ENCODE results near the gene RASD2. TPM values are rescaled to one million over a fixed set of nuclear protein-coding genes. Genes with fewer than 3 reads are reported as not detected.
A peak's percentile ranks its signal among the peaks of the same experiment; 100 is the strongest.

Gene RASD2
- total RNA-seq, 1 experiment from 2014 or later: not detected

DNA sequence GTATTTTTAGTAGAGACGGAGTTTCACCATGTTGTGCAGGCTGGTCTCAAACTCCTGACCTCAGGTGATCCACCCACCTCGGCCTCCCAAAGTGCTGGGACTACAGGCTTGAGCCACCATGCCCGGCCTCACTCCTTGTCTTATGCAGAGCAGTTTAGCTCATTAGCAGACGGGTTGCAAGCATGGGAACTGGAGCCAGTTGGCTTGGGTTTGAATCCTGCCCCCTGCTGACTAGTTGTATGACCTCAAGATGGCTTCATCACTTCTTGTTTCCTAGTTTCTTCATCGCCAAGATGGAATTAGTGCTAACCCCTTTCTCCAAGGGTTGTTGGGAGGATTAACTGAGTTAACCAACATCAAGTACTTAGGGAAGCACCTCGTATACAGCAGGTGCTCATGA lies 23.4 kb upstream of the RASD2 start:
- in situ Hi-C loops (cut with HindIII; ENCODE audit: low sequenced_read_pairs): no loop called here
- no peak for DNase-seq (ENCODE audit: low spot score)

DNA sequence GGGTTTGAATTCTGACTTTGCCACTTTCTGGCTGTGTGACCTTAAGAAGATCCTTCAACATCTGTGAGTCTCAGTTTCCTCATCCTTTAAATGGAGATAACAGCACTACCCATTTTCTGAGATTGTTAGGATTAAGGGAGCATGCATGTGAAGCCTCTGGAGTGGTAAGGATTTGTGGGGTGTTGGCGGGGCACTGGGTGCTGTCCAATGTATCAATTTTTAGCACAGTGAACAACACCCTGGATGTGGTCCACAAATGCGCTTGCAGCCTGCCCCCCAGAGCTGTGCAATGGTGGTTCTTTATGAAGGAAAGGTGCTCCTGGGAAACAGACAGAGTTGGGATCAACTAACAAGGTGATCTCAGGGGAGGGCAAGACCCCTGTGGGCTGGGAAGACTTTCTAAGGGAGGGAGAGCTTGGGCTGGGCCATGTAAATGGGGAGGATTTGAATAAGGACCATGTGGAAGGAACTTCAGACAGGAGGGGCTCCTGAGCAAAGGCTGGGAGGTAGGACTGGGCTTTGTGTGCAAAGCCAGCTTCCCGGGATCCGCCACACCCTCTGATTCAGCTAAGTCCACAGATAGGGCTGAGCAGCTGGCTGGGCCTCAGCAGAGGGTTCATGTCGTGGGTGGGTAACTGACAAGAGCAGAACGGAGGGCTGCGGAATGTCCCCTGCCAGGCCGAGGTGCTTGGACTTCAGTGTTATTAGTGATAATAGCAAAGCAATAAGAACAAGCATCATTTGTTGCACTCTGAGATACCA lies 22.7 kb upstream of the RASD2 start:
- in situ Hi-C loops (cut with HindIII; ENCODE audit: low sequenced_read_pairs): no loop called here
- no peak for DNase-seq (ENCODE audit: low spot score)

DNA sequence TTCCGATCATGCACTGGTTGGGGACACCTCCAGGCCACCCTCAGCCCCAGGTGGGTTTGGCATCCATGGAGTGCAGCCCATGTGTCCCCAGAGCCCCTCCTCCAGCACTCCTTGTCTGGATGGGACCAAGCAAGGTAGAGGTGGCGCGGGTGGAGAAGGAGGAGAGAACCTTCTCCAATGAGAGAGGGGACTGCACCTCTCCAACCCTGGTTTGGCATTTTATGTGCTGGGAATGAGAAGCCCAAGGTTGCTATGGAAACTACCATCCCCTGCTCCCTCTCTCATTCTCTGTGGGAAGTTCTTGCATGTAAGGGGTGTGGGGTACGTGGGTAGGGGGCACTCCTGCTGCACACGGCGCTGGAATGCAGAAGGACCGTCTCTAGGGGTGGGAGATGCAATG lies 21.8 kb upstream of the RASD2 start:
- in situ Hi-C loops (cut with HindIII; ENCODE audit: low sequenced_read_pairs): no loop called here
- no peak for DNase-seq (ENCODE audit: low spot score)

GRCh38 chr22:35519306-35520000 lies 21.2 kb upstream of the RASD2 start:
- in situ Hi-C loops (cut with HindIII; ENCODE audit: low sequenced_read_pairs): no loop called here

GRCh38 chr22:35521358-35522224 lies 19.0 kb upstream of the RASD2 start:
- in situ Hi-C loops (cut with HindIII; ENCODE audit: low sequenced_read_pairs): no loop called here
- DNase-seq (ENCODE audit: low spot score): no peak

More at GRCh38 chr22:35519306-35520000, 21.2 kb upstream of the RASD2 start:
- no peak for DNase-seq (ENCODE audit: low spot score)

DNA sequence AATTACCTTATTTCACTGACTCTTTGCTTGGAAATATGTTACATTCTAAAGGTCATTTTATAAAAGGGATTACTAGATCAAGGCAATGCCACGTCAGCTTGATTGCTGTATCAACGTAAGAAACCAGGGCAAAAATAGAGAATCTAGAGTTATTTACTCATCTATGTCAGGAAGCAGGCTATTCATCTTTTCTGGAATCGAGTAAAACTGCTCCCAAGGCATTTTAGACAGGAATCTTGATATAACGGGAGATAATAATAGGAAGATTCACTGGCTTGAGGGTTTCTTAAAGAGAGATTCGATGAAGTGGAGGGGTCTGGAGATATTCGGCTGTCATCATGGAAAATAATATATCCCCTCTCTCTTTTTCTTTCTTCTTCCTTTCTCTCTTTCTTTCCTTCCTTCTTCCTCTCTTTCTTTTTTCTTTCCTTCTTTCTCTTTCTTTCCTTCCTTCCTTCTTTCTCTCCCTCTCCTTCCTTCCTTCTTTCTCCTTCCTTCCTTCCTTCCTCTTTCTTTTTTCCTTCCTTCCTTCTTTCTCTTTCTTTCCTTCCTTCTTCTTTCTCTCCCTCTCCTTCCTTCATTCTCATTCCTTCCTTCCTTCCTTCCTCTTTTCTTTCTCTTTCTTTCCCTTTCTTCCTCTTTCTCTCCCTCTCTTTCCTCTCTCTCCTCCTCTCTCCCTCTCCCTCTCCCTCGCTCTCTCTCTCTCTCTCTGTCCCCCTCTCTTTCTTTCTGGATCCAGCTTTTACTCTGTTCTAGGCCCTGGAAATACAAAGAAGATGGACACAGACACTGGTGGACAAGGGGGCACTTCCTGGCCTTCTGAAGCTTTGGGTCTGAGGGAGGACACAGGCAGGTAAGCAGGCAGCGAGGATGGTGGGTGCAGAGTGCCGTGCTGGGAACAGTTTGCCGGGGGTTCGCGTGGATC lies 18.1 kb upstream of the RASD2 start:
- no peak for DNase-seq (ENCODE audit: low spot score)
- in situ Hi-C loops (cut with HindIII; ENCODE audit: low sequenced_read_pairs): no loop called here

- DNase-seq (ENCODE audit: low spot score): no peak
- in situ Hi-C loops (cut with HindIII; ENCODE audit: low sequenced_read_pairs): no loop called here
These were observed 17.3 kb upstream of the RASD2 start for GRCh38 chr22:35523167-35523947.

GRCh38 chr22:35524966-35525686 lies 15.5 kb upstream of the RASD2 start:
- DNase-seq (ENCODE audit: low spot score): peak; percentile 91
- in situ Hi-C loops (cut with HindIII; ENCODE audit: low sequenced_read_pairs): no loop called here

DNA sequence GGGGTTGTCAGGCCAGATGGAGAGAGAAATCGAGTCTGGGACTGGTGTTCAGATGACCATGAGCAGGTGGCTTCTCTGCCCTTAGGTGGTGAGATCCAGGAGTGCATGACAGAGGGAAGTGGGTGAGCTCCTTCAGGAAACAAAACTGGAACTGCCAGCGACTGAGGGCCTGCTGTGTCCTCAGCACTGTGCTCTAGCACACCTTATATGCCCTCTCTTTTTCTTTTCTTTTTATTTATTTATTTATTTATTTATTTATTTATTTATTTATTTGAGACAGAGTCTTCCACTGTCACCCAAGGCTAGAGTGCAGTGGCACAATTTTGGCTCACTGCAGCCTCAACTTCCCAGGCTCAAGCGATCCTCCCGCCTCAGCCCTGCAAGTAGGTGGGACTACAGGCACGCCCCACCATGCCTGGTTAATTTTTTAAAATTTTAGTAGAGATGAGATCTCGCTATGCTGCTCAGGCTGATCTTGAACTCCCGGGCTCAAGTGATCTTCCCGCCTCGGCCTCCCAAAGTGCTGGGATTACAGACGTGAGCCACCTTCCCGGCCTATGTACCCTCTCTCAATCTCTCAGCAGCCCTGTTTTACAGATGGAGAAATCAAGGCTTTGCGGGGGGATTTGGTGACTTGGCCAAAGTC lies 14.8 kb upstream of the RASD2 start:
- in situ Hi-C loops (cut with HindIII; ENCODE audit: low sequenced_read_pairs): no loop called here

DNA sequence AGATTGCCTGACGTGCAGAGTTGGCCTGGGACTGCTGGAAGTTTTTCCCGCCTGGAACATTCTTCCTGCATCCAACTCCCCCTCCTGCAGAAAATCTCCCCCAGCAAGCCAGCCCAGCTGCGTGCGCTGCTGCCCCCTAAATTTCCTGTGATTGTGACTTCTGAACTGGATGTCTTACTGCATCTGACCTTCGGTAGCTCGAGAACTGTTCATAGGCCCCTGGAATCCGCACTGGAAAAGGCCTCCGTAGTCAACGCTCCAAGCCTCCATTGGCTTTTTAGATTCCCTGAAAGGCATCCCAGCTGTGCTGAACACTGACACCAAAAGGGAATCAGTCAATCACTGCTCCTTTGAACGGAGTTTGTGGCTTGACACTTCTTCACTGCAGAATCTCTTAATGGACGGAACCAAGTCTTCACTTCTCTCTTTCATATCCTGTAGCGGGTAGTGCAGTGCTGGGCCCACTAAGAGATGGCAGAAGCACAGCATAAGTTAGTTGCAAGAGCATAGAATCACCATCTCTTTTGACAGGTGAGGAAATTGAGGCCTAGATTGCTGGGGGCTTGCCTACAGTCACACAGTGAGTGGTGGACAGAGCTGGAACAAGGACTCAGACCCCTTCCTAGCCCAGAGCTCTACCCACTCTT lies 14.2 kb upstream of the RASD2 start:
- DNase-seq (ENCODE audit: low spot score): no peak
- in situ Hi-C loops (cut with HindIII; ENCODE audit: low sequenced_read_pairs): no loop called here

More for the DNA sequence above, 14.8 kb upstream of the RASD2 start:
- no peak for DNase-seq (ENCODE audit: low spot score)

GRCh38 chr22:35528927-35529326 lies 11.7 kb upstream of the RASD2 start:
- no peak for DNase-seq (ENCODE audit: low spot score)
- in situ Hi-C loops (cut with HindIII; ENCODE audit: low sequenced_read_pairs): no loop called here

DNA sequence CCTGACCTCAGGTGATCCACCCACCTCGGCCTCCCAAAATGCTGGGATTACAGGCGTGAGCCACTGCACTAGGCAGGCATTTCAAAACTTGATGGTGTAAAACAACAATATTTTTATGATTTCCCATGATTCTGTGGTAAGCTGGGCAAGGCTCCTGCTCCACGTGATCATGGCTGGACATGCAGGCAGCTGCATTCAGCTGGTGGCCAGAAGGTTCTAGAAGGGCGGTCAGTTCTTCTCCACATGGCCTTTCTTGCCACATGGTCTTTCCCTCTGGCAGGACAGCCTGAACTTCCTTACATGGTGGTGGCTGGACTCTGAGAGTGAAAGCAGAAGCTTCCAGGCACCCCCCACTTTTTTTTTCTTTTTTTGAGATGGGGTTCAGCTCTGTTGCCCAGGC lies 9.9 kb upstream of the RASD2 start:
- in situ Hi-C loops (cut with HindIII; ENCODE audit: low sequenced_read_pairs): no loop called here
- DNase-seq (ENCODE audit: low spot score): no peak

- in situ Hi-C loops (cut with HindIII; ENCODE audit: low sequenced_read_pairs): no loop called here
- DNase-seq (ENCODE audit: low spot score): no peak
These were observed 9.4 kb upstream of the RASD2 start for GRCh38 chr22:35531202-35531601.

- in situ Hi-C loops (cut with HindIII; ENCODE audit: low sequenced_read_pairs): no loop called here
These were observed 9.0 kb upstream of the RASD2 start for GRCh38 chr22:35531676-35532075.

GRCh38 chr22:35533365-35534029 lies 7.1 kb upstream of the RASD2 start:
- in situ Hi-C loops (cut with HindIII; ENCODE audit: low sequenced_read_pairs): no loop called here
- DNase-seq (ENCODE audit: low spot score): no peak

More at GRCh38 chr22:35531676-35532075, 9.0 kb upstream of the RASD2 start:
- no peak for DNase-seq (ENCODE audit: low spot score)

GRCh38 chr22:35534091-35534490 lies 6.5 kb upstream of the RASD2 start:
- no peak for DNase-seq (ENCODE audit: low spot score)
- in situ Hi-C loops (cut with HindIII; ENCODE audit: low sequenced_read_pairs): no loop called here

Measured in G401 (cell line).